ENCODE measurements around the gene CNOT3.

DNA sequence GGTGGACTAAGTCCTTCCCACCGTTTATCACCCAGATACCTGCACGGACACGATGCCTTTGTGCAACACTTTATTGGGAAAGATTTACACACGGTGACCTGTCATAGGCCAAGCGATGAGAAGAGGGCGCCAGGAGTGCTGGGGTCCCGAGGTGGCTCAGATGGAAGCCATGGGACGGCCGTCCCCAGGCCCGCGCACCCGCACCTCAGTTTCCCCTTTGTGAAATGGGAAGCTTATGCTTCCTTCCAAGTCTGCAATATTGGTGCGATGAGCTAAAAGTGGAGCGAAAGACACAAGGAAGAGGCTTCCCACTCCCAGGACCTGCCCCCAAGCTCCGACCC lies 35.8 kb downstream of the CNOT3 start:
- TF ChIP-seq POLR2AphosphoS5 (IDR thresholded peaks at IDR 0.05; ENCODE audit: low read depth, low read length) (no peak), POLR2A (IDR thresholded peaks at IDR 0.05; ENCODE audit: low read depth, low read length) (no peak), TAF1 (IDR thresholded peaks at IDR 0.05; ENCODE audit: borderline replicate concordance, low read depth, low read length) (no peak)
